CD4-positive, alpha-beta T cell treated with Interleukin-15 for 4 hours (primary cell): ENCODE data around the gene WNT9A.

Source experiments
- DNase-seq: peaks from one replicate; pipeline ENCODE4 v3.0.0-alpha.2; 2020; ENCODE audit warnings: low spot score

WNT9A gene

GRCh38 chr1:227954163-227954850, 6.6 kb upstream of the WNT9A start:
- no peak for DNase-seq

- DNase-seq = no peak
These were observed 5.3 kb upstream of the WNT9A start for GRCh38 chr1:227953022-227953412.

- DNase-seq = no peak
These were observed 4.8 kb upstream of the WNT9A start for GRCh38 chr1:227952374-227953021.

- DNase-seq = no peak
These were observed 4.1 kb upstream of the WNT9A start for GRCh38 chr1:227951624-227952373.

GRCh38 chr1:227950735-227951346, 3.1 kb upstream of the WNT9A start:
- no peak for DNase-seq

GRCh38 chr1:227949954-227950734, 2.4 kb upstream of the WNT9A start:
- DNase-seq = no peak

GRCh38 chr1:227949341-227949921, 1.7 kb upstream of the WNT9A start:
- no peak for DNase-seq

- no peak for DNase-seq
These were observed 945 bp upstream of the WNT9A start for GRCh38 chr1:227948493-227949260.

- no peak for DNase-seq
These were observed 401 bp downstream of the WNT9A start for GRCh38 chr1:227947386-227947675.

- DNase-seq = peak; percentile 50
These were observed 927 bp downstream of the WNT9A start for GRCh38 chr1:227946624-227947385.

GRCh38 chr1:227945891-227946623, 1.7 kb downstream of the WNT9A start:
- DNase-seq = no peak

- no peak for DNase-seq
These were observed 2.5 kb downstream of the WNT9A start for GRCh38 chr1:227944931-227945890.

- DNase-seq = no peak
These were observed 3.4 kb downstream of the WNT9A start for GRCh38 chr1:227944090-227944930.

GRCh38 chr1:227943381-227944089, 4.2 kb downstream of the WNT9A start:
- DNase-seq = no peak

- DNase-seq = no peak
These were observed 4.9 kb downstream of the WNT9A start for GRCh38 chr1:227942716-227943261.

GRCh38 chr1:227942021-227942715, 5.6 kb downstream of the WNT9A start:
- DNase-seq = no peak
